ENCODE measurements around the gene HSPB7.
"Not testable (repeated sequence)": the region's sequence is repeated elsewhere in the genome, so short reads cannot be mapped to it uniquely, and the experiment has no call there.

Gene HSPB7

DNA sequence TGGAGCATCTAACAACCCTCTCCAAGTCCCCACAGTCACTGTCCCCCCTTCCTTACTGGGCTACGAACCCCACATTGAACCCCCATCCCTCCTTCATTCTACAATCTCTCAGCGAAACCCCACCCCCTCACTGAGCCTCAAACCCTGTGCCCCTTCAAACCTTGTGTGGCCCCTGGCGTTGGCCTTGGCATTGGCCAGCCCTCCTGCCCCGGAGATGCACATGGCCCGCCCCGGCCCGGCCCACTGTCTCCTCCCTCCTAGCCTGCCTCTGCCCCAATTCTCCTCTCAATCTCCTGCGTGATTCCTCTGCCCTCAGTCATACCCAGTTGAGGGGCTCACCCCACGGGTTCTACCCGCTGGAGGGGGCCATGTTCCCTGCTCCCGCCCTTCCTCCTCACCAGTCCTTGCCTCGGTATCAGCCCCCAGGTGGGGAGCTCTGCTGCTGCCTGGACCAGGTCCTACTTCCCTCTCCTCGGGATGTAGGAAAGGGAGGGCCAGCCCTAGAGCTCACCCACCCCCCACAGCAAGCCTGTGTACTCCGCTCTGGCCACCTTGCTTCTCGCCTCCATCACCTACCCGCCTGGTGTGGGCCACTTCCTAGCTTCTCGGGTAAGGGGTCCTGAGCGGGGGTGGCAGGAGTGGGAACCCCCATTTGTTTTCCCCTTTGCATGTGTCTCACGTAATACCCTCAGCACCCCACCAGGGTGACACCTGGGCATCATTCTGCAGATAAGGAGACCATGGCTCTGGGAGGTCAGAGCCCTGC, 10.6 kb upstream of the HSPB7 start:
- no peak overlapping the region for H3K4me3 ChIP-seq (ENCODE audit: low read length)
- no peak for DNase-seq (ENCODE audit: low read depth, low spot score)

DNA sequence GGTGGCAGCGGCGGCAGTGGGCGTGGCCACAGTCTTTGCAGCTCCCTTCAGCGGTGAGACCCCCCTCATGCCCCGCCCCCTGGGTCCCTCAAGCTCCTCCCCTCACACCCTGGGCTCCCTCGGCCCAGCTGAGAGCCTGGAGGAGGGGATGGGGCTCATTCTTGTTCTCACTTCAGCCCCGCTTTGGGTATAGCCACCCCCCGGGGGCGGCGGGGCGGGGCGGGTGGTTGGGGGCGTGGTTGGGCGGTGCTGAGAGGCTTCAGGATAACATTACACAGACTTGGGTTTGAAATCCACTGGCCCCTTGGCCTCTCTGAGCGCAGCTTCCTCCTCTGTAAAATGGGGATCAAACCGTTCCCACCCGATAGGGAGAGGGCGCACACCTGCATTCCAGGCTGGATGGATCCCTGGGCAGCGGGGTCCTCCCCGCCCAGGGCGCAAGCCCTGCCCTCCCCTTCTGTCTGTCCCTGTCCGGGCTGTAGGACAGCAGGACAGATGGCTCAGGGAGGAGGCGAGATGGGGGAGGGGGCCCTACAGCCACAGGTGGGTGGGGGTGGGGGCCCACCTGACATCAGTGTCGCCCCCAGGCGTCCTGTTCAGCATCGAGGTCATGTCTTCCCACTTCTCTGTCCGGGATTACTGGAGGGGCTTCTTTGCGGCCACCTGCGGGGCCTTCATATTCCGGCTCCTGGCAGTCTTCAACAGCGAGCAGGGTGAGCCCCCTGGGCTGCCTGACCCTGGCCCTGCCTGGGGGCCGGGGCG, 9.1 kb upstream of the HSPB7 start:
- no peak overlapping the region for H3K4me3 ChIP-seq (ENCODE audit: low read length)
- DNase-seq (ENCODE audit: low read depth, low spot score), result no peak

DNA sequence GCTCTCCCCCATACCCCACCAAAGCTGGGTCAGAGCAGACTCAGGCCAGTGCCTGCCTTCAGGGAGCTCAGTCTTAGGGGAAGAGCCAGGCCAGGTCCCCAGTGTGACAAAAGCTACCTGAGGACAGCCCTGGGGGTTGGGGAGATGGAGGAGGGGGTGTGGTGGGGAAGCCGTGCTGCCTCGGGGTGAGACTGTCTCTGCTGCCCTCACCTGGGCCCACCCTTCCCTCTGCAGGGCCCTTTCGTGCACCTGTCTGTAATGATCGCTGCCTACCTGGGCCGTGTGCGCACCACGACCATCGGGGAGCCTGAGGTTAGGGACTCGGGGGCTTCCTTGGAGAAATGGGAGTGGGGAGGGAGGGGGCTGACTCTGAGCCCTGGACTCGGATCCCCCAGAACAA, 8.5 kb upstream of the HSPB7 start:
- not testable (repeated sequence) for H3K4me3 ChIP-seq (ENCODE audit: low read length); DNase-seq (ENCODE audit: low read depth, low spot score)

DNA sequence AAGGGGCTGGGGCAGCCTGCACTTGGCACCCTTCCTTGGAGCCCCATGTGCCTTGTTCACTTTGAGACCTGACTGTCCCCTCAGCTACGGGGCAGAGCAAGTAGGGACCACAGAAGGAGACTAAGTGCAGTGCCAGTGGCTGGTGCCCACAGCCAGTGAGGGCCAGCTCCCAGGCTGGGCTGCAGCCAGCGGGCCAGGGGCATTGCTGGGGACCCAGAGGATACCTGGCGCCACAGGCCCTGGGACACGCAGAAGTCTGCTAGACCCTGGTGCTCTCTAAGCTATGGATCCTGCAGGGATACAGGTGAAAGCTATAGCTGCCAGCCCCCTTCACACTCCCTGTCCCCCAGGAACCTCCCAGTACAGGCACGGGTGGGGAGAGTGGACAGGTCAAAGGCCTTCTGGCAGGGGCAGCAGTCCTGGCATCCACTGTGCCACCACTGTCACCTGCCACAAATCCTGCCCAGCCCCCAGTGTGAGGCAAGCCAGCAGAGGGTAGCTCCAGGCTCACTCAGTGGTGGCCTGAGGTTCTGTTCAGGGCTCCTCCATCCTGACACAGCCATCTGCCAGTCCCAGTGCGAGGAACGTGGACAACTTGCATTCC, 5.3 kb upstream of the HSPB7 start:
- DNase-seq (ENCODE audit: low read depth, low spot score), result no peak
- no peak overlapping the region for H3K4me3 ChIP-seq (ENCODE audit: low read length)

DNA sequence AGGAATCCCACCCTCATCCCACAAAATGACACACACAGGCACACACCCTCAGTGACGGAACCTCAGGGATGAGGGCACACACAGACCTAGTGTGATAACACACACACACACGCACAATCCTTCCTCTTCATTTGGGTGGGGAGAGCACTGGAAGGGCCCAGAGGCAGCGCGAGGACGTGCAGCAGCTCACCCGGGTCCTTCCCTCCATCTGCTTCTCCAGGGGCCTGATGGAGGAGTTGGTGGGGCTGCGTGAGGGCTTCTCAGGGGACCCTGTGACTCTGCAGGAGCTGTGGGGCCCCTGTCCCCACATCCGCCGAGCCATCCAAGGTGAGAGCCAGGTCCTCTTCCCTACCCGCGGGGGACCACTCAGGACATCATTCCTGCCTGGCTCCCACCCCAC, 4.5 kb upstream of the HSPB7 start:
- DNase-seq (ENCODE audit: low read depth, low spot score), result no peak
- H3K4me3 ChIP-seq (ENCODE audit: low read length), result no peak overlapping the region

DNA sequence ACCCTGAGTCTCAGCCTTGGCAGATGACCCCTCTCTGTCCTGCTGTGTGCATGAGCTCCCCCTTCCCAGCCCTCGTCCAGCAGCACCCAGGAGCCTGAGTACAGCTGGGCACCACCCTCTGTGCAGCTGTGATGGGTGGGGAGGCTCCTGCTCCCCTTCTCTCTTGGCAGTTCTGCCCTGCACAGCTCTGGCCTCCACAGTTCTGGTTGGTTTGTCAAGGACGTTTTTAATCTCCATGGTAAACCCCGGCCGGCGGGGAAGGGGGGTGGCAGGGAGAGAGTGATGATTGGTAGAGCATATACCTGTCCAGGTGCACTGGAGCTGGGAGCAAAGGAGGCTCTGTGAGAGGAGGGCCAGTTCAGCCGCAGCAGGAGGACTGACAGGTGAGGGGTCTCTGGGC, 3.8 kb upstream of the HSPB7 start, which contains the start of gene CLCNKA:
Gene CLCNKA (plus strand): TSS at position 356 of the 400 bp plus-strand sequence. CDS start 584 bp downstream, outside the sequence.
- DNase-seq (ENCODE audit: low read depth, low spot score), result no peak
- H3K4me3 ChIP-seq (ENCODE audit: low read length), result no peak within 1 kb of the TSS

DNA sequence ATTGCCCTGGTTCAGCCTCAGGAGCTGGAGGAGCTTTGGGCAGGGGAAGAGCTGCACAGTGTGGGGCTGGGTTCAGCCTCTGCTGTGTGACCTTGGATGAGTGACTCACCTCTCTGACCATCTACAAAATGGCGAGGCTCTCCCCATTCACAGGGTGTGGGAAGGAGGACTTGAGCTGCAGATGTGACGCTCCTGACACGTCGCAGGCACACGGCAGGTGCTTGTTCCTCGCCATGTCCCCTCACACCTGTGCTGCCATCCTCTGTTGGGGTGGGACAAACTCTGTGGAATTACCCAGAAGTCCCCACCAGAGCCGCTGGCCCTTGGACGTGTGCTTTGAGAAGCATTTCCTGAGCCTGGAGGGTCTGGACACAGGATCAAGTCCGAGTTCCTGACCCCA, 3.0 kb upstream of the HSPB7 start:
- not testable (repeated sequence) for DNase-seq (ENCODE audit: low read depth, low spot score); H3K4me3 ChIP-seq (ENCODE audit: low read length)

DNA sequence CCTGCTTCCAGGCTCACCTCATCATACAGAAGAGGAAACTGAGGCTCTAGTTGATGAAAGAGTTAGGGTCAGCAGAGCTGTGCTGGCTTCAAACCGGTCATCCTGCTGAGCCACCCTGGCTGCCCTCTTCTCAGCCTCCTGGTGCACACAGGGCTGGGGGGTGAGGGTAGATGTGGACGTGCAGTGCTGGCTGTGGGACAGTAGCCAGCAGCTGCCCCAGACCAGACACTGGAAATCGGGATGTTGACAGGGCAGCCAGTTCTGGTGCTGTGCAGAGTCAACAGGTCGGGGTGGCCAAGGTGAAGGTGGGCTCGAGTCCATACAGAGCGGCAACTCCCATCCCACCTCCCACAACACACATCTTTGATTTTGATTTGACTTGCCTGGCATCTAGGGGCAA, 2.5 kb upstream of the HSPB7 start:
- no peak overlapping the region for H3K4me3 ChIP-seq (ENCODE audit: low read length)
- no peak for DNase-seq (ENCODE audit: low read depth, low spot score)

DNA sequence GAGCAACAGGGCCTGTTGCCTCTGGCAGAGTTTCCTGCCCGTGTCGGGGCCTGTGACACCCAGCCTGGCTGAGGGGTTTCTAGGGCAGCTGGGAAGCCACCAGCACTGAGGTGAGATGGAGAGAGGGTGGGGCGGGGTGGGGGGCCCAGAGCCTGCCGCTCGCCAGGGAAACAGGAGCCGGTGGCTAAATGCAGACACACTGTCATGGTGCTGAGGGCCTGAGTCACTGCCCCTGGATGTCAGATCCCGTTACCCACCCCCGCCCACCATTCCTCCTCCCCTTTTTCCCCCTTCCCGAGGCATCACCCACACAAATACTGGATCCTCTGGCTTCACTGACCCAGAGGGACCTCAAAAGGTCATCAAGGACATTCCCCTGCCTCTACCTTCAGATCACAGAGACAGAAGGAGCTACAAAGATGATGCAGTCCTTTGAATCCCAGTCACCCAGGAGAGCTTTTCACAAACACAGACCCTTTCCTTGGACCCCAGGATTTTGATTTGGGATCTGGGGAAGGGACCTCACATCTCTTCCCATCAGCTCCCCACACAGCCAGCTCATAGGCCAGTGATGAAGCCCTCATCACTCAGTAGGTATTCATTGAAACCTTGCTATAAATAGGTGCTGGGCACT, 1.9 kb upstream of the HSPB7 start:
- DNase-seq (ENCODE audit: low read depth, low spot score), result no peak
- H3K4me3 ChIP-seq (ENCODE audit: low read length), result no peak overlapping the region

DNA sequence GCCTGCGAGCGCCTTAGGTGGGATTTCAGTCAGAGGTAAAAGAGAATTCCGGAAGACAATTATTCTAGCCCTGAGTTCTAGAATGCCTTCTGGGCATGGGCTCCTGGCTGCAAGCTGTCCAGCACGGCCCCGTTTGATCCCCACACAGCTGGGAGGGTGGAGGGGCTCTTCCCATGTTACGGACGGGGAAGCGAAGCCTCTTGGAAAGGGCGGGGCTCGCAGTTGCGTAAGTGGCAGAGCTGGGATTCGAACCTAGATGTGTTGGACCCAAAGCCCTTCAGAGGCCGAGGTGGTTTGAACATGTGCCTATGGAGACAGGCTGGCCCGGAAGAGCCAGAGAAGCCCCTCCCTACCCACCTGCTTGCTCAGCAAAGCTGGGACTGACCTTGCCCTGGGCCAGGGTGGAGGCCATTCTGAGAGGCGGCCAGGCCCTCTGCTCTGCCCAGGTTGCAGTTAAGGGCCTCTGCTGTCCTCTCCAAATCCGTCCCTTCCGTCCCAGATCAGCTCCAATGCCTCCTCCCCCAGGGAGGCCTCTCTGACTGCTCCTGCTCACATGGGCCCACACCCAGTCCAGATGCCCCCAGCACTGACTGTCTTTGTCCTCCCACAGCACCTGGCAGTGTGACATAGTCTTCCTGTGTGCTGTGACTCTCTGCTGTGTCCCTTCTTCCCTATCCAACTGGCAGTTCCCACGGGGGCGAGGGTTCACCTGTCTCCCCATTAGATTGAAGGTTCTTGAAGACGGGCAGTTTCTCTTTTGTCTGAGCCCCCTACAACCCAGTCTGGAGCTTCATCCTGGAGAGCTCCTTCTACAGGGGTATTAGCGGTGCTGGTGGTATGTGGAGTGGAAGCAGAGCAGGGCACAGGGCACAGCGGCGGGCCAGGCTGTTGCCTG, 1.2 kb upstream of the HSPB7 start:
- H3K4me3 ChIP-seq (ENCODE audit: low read length), result no peak overlapping the region
- DNase-seq (ENCODE audit: low read depth, low spot score), result no peak

DNA sequence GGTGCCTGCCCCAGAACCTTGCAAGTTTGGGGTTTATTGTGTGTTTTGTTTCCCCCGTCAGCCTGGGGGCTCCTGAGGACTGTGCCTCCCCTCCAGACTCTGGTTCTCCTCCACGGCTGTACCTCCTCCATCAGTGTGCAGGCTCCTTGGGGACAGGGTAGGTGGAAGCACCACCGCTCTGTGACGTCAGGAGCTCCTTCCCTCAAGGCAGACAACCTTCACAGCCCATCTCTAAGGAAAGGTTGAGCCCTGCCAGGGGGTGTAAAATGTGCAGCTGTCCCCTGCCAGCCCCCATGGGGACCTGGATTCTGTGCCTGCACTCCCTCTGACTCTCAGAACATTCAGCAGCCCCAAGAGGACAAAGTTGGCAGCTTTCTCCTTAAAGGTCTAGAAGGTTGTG, 465 bp upstream of the HSPB7 start:
- H3K4me3 ChIP-seq (ENCODE audit: low read length), result no peak overlapping the region
- DNase-seq (ENCODE audit: low read depth, low spot score), result no peak

DNA sequence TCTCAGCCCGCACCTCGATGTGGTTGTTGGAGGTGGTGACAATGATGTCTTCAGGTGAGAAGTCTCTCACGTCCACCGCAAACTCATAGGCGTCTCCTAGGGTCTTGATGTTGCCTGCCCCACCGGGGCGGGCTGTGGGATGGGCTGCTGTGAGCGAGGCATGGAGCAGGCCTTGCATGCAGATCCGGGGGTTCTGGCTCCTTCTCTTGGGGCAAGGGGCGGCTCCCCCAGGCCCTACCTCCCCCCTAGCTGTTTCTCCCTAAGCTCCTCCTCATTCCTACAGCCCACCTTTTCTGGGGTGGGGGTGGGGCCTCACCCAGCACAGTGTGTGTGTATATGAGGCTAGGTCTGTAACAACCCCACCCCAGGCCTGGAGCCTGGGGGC, 775 bp downstream of the HSPB7 start:
- DNase-seq (ENCODE audit: low read depth, low spot score), result no peak
- H3K4me3 ChIP-seq (ENCODE audit: low read length), result no peak overlapping the region

DNA sequence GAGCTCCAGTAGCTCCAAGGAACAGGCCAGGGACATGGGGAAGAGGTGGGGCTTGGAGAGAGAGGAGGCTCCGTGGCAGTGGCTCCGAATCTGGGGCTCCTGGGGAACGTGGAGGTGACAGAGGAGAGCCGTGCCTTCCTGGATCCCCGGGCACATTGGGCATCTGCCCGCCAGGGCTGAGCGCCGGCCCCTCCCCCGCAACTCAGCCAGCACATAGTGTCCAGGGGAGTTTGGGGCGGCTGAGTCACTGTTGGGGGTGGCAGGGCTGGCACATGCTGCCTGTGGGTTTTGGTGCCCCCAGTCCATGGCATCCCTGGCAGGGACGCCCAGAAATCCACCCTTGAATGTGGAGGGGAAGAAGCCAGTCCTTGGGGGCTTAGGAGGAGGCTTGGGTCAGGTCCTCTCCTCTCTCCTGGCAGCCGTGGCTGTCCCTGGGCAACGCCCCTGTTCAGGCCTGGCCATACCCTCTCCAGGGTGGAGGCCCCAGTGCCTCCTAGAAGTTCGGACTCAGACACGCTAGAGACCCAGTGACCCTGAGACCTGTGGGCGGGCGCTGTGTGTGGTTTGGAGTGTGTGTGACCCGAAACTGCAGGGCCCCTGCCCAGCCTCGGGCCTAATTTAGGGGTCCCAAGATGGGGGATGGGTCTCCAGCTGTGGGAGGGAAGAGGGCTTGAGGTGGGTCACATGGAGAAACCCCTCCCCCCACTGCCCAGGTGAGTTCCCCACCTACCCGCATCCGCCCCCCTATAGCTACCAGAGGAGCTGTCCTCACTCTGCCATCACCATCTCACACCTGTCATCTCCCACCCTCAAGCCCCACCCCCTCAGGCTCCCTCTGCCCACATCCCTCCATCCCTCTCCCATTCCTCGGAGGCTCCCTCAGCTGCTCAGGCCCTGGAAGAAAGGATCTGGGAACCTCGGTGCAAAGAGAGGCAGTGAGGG, 1.6 kb downstream of the HSPB7 start:
- H3K4me3 ChIP-seq (ENCODE audit: low read length), result no peak overlapping the region
- no peak for DNase-seq (ENCODE audit: low read depth, low spot score)

DNA sequence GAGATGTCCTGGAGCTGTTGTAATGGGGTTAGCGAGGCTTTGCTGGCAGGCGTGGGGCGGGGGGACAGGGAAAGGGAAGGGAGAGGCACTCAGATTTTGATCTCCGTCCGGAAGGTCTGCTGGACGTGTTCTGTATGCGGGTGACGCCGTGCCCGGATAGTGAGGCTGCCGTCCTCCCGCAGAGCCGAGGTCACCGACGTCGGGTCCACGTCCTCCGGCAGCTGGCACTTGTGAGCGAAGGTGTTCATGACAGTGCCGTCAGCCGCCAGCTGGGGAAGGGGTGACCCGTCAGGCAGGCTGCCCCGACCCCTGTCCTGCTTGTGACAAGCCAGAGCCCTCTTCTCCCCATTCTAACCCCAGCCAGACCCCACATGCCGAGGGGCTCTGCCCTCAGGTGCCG, 2.4 kb downstream of the HSPB7 start:
- no peak for DNase-seq (ENCODE audit: low read depth, low spot score)
- H3K4me3 ChIP-seq (ENCODE audit: low read length), result no peak overlapping the region

DNA sequence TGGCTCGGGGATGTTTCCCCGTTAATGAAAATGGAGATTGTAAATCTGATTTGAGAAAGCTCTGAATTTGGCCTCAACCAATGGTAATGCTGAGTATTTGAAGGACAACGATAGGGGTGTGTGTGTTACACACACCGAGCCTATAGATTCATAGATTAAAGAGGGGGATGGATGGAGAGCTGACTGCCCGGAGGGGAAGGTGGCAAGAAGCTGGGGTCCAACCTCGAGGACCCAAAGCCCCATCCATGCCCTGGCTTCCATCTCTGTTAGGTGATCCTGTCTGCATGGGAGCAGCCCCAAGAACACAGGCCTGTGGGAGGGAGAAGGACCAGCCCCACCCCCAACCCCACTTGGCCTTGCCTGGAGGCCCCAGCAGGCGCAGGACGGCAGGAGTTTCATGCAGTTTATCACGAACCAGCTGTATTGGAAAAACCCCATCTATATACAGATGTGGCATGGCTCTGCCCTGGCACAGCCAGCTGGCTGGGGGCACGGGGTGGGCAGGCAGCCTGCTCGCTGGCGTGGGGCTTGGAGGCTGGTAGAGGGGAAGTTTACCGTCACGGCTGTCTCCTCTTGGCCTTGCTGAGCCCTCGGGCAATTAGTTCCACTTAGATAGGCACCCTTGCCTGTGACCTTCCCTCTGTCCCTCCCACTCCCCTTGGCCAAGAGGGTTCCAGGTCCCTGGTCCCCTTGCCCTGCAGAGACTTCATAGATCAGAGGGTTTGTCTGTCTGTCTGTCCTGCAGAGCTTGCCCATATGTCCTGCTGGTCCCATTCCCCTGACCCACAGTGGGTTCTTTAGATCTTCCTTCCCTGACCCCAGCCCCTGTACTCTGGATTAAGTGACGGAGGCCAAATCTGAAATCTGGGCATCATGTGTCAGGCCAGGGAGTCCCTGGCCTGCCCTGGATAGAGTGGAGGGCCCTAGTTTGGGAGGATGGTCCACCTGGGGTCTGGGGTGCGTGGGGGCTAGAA, 3.0 kb downstream of the HSPB7 start:
- H3K4me3 ChIP-seq (ENCODE audit: low read length), result no peak overlapping the region
- DNase-seq (ENCODE audit: low read depth, low spot score), result no peak

DNA sequence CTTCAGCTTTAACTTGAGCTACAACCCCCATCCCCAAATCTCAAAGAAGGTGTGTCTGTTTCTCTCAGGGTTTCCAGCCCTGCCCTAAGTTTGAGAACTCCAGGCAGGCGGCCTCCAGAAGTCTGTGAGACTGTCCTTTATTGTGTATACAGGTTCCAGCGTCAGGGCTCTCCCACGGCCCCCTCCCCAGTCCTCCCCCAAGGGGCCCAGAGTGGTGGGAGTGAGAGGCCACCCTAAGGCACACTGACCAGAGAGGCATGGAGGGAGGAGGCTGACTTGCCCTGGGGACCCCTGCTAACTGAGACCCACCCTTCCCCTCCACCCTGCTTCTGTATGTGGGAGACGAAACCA, 4.0 kb downstream of the HSPB7 start:
- no peak for DNase-seq (ENCODE audit: low read depth, low spot score)
- H3K4me3 ChIP-seq (ENCODE audit: low read length), result no peak overlapping the region
